IPS-20b (cell line): ENCODE data around the gene IFIT2.
"Not testable (repeated sequence)": the region's sequence is repeated elsewhere in the genome, so short reads cannot be mapped to it uniquely, and the experiment has no call there.

Source experiments
- H3K27ac ChIP-seq: one replicate; pipeline ENCODE4 v1.5.1; 2013; ENCODE audit warnings: low read length
- H3K27me3 ChIP-seq: 2 replicates; pipeline ENCODE4 v1.6.1; 2013; ENCODE audit warnings: mild to moderate bottlenecking, low read length, inconsistent platforms; ENCODE audit not compliant: insufficient read depth
- H3K36me3 ChIP-seq: 2 replicates; pipeline ENCODE4 v1.6.1; 2013; ENCODE audit warnings: low read depth, mild to moderate bottlenecking, inconsistent platforms, low read length, moderate library complexity; ENCODE audit not compliant: insufficient read depth
- H3K4me1 ChIP-seq: 2 replicates; pipeline ENCODE4 v1.6.1; 2013; ENCODE audit warnings: mild to moderate bottlenecking, control low read depth, inconsistent platforms, low read length, moderate library complexity; ENCODE audit not compliant: insufficient read depth
- H3K4me3 ChIP-seq: 2 replicates; pipeline ENCODE4 v1.5.1; 2013; ENCODE audit warnings: mild to moderate bottlenecking, low read length, inconsistent platforms
- H3K9ac ChIP-seq: 2 replicates; pipeline ENCODE4 v1.6.1; 2013; ENCODE audit warnings: low read depth, mild to moderate bottlenecking, inconsistent platforms, low read length, moderate library complexity
- H3K9me3 ChIP-seq: 2 replicates; pipeline ENCODE4 v1.6.1; 2013; ENCODE audit warnings: mild to moderate bottlenecking, low read depth, low read length, inconsistent platforms; ENCODE audit not compliant: insufficient read depth

The IFIT2 gene

GRCh38 chr10:89301721-89302445 lies at the start of gene IFIT2:
Gene IFIT2, plus strand, starts transcription at chr10:89302046. Its CDS starts 78 bp downstream, at chr10:89302124.
- Histone ChIP-seq H3K4me3 (no peak within 1 kb of the TSS), H3K4me1 (peaks cover 9% of the 10 kb centered on the region; the same call in 1 of the 2 replicates), H3K9me3 (no peaks in the 10 kb centered on the region), H3K27ac (no peak within 1 kb of the TSS), H3K36me3 (no peaks in the 10 kb centered on the region), H3K27me3 (no peaks in the 10 kb centered on the region), H3K9ac (no peak within 1 kb of the TSS)

- Histone ChIP-seq H3K36me3 (no peaks in the 10 kb centered on the region), H3K9ac (no peak overlapping the region), H3K4me1 (peaks cover 3% of the 10 kb centered on the region; the same call in 1 of the 2 replicates), H3K4me3 (0 out of 2 replicates have a peak overlapping the region, but pooled peaks have one; percentile 84), H3K27ac (no peak overlapping the region), H3K9me3 (peaks cover 23% of the 10 kb centered on the region), H3K27me3 (peaks cover 11% of the 10 kb centered on the region)
These were observed 49.6 kb upstream of the IFIT2 start for GRCh38 chr10:89252225-89252585.

- not testable (repeated sequence) for H3K4me3 ChIP-seq, H3K4me1 ChIP-seq, H3K9ac ChIP-seq, H3K36me3 ChIP-seq, H3K27ac ChIP-seq
- Histone ChIP-seq H3K27me3 (peaks cover 11% of the 10 kb centered on the region), H3K9me3 (peaks cover 23% of the 10 kb centered on the region)
These were observed 46.7 kb upstream of the IFIT2 start for GRCh38 chr10:89255091-89255579.

- Histone ChIP-seq H3K9ac (no peak overlapping the region), H3K27ac (no peak overlapping the region)
These were observed 46.1 kb upstream of the IFIT2 start for GRCh38 chr10:89255793-89256192.

GRCh38 chr10:89256340-89256739 lies 45.5 kb upstream of the IFIT2 start:
- H3K27ac ChIP-seq: no peak overlapping the region
- no peak overlapping the region for H3K9ac ChIP-seq
- H3K4me1 ChIP-seq: no peaks in the 10 kb centered on the region; the same call in 1 of the 2 replicates
- H3K4me3 ChIP-seq: no peak overlapping the region
- peaks cover 23% of the 10 kb centered on the region for H3K9me3 ChIP-seq
- H3K36me3 ChIP-seq: no peaks in the 10 kb centered on the region
- H3K27me3 ChIP-seq: peaks cover under 1% of the 10 kb centered on the region; the same call in 1 of the 2 replicates

More at GRCh38 chr10:89255793-89256192, 46.1 kb upstream of the IFIT2 start:
- no peak overlapping the region for H3K4me3 ChIP-seq
- no peaks in the 10 kb centered on the region for H3K36me3 ChIP-seq
- H3K27me3 ChIP-seq: peaks cover 6% of the 10 kb centered on the region
- peaks cover 23% of the 10 kb centered on the region for H3K9me3 ChIP-seq
- peaks cover 3% of the 10 kb centered on the region; the same call in 1 of the 2 replicates for H3K4me1 ChIP-seq

GRCh38 chr10:89256962-89257361 lies 44.9 kb upstream of the IFIT2 start:
- H3K36me3 ChIP-seq: no peaks in the 10 kb centered on the region

GRCh38 chr10:89257581-89257980 lies 44.3 kb upstream of the IFIT2 start:
- no peaks in the 10 kb centered on the region for H3K36me3 ChIP-seq
- H3K9ac ChIP-seq: no peak overlapping the region
- no peak overlapping the region for H3K4me3 ChIP-seq
- peaks cover 23% of the 10 kb centered on the region for H3K9me3 ChIP-seq
- no peaks in the 10 kb centered on the region; the same call in 1 of the 2 replicates for H3K4me1 ChIP-seq
- no peaks in the 10 kb centered on the region for H3K27me3 ChIP-seq
- no peak overlapping the region for H3K27ac ChIP-seq

More at GRCh38 chr10:89256962-89257361, 44.9 kb upstream of the IFIT2 start:
- Histone ChIP-seq H3K4me3 (no peak overlapping the region), H3K27ac (no peak overlapping the region), H3K9me3 (peaks cover 23% of the 10 kb centered on the region), H3K9ac (no peak overlapping the region), H3K4me1 (no peaks in the 10 kb centered on the region; the same call in 1 of the 2 replicates), H3K27me3 (no peaks in the 10 kb centered on the region)

GRCh38 chr10:89258881-89259280 lies 43.0 kb upstream of the IFIT2 start:
- Histone ChIP-seq H3K9ac (no peak overlapping the region), H3K4me1 (no peaks in the 10 kb centered on the region; the same call in 1 of the 2 replicates), H3K9me3 (peaks cover 12% of the 10 kb centered on the region), H3K36me3 (no peaks in the 10 kb centered on the region), H3K4me3 (no peak overlapping the region), H3K27me3 (no peaks in the 10 kb centered on the region), H3K27ac (no peak overlapping the region)

GRCh38 chr10:89262086-89263051 lies 39.5 kb upstream of the IFIT2 start:
- Histone ChIP-seq H3K4me3 (no peak overlapping the region), H3K9me3 (no peaks in the 10 kb centered on the region), H3K4me1 (no peaks in the 10 kb centered on the region; the same call in 1 of the 2 replicates), H3K36me3 (no peaks in the 10 kb centered on the region), H3K9ac (no peak overlapping the region), H3K27me3 (no peaks in the 10 kb centered on the region), H3K27ac (no peak overlapping the region)

- Histone ChIP-seq H3K27ac (no peak overlapping the region), H3K9ac (no peak overlapping the region), H3K4me1 (no peaks in the 10 kb centered on the region)
These were observed 38.8 kb upstream of the IFIT2 start for GRCh38 chr10:89263091-89263490.

GRCh38 chr10:89263531-89263930 lies 38.3 kb upstream of the IFIT2 start:
- no peaks in the 10 kb centered on the region for H3K36me3 ChIP-seq
- H3K27me3 ChIP-seq: no peaks in the 10 kb centered on the region
- no peaks in the 10 kb centered on the region for H3K4me1 ChIP-seq
- H3K9ac ChIP-seq: no peak overlapping the region
- no peak overlapping the region for H3K4me3 ChIP-seq
- H3K9me3 ChIP-seq: no peaks in the 10 kb centered on the region
- no peak overlapping the region for H3K27ac ChIP-seq

More at GRCh38 chr10:89263091-89263490, 38.8 kb upstream of the IFIT2 start:
- Histone ChIP-seq H3K4me3 (no peak overlapping the region), H3K27me3 (no peaks in the 10 kb centered on the region), H3K9me3 (no peaks in the 10 kb centered on the region), H3K36me3 (no peaks in the 10 kb centered on the region)
